Activated CD8-positive, alpha-beta memory T cell treated with anti-CD3 and anti-CD28 coated beads, Interleukin-2, amount 10 ng/mL, durations not matched to agents 7 days and 5 days (primary cell): ENCODE measurements around the gene SMYD5. TPM values are rescaled to one million over a fixed set of nuclear protein-coding genes. Genes with fewer than 3 reads are reported as not detected.
A peak's percentile ranks its signal among the peaks of the same experiment; 100 is the strongest.

ENCODE experiments used
- ATAC-seq: fragments of 150-1000 bp; cut with Tn5 transposase; one replicate; pipeline ENCODE4 v1.10.0; 2021; ENCODE audit warnings: moderate library complexity
- CTCF ChIA-PET: fragments of 350-600 bp; sonication (Branson Sonifier 250); formaldehyde crosslinking; loops from one replicate; lab custom pipeline; 2021; ENCODE audit warnings: antibody characterized with exemption; lab: Charles Lee
- DNase-seq: peaks from one replicate; pipeline ENCODE4 v3.0.0-alpha.2; 2020
- H3K27ac Mint-ChIP-seq: one replicate; pipeline ENCODE4 v1.8.0; 2021; ENCODE audit warnings: mild to moderate bottlenecking, mixed read lengths
- H3K27me3 Mint-ChIP-seq: one replicate; pipeline ENCODE4 v1.8.0; 2021; ENCODE audit warnings: mixed read lengths
- H3K36me3 Mint-ChIP-seq: one replicate; pipeline ENCODE4 v1.8.0; 2021; ENCODE audit warnings: mild to moderate bottlenecking, mixed read lengths
- H3K4me1 Mint-ChIP-seq: one replicate; pipeline ENCODE4 v1.8.0; 2021; ENCODE audit warnings: mixed read lengths
- H3K4me3 Mint-ChIP-seq: one replicate; pipeline ENCODE4 v1.8.0; 2021; ENCODE audit warnings: mild to moderate bottlenecking, moderate library complexity, mixed read lengths
- H3K9me3 Mint-ChIP-seq: one replicate; pipeline ENCODE4 v1.8.0; 2022; ENCODE audit warnings: low read depth, mixed read lengths
- total RNA-seq, 2 experiments: library from RNA; stranded (reverse); gene quantifications; one replicate each; pipeline ENCODE4 v1.2.3, GENCODE V29; 2021

Gene SMYD5
- total RNA-seq, 2 experiments from 2014 or later, result 17.0 to 26.8 TPM

DNA sequence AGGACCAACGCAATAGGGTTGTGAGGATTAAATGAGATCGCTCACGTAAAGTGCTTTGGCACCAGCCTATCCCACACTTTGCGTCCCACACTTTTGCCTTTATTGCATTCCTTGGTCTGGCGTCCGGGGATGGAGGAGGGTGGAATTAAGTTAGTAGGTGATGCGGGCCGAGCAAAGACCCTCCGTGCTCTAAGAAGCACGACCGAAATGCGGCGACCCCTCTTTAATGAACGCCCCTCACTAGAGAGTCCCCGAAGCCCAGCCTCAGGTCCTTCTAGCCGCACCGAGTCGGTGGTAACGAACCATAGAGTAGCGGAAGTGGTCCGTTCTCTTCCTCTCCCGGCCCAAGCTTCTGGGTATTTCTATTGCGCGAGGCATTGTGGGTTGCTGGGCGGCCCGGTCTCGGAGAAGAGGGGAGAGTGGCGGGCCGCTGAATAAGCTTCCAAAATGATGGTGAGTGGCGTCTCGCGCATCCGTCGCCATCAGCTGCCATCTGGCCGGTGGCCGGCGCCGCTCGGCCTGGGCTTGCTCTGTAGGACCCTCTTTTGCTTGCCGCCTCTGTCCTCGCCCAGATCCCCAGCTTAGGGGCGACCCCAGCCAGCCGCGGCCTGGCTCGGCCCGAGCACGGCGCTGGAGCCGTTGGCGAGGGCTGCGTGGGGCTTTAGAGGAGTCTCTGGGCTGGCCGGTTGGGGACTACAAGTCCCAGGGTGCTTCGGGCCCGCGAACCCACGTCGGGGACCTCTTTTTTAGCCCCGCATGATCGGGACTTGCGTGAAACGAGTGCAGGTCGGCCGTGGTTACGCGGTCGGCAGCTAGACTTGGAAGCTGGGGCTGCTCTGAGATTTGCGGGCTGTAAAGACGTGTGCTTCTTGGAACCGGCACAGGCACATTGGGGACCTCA is 20.1 kb downstream of the SMYD5 start, which contains the start of gene CCT7:
CCT7 (plus strand) TSS at position 377 of the 901 bp plus-strand sequence; CDS start at position 448, 71 bp downstream.
- no peaks in the 10 kb centered on the region for H3K9me3 Mint-ChIP-seq
- CTCF ChIA-PET, result interaction anchor here (0.8 to 7.2 kb wide), 11 partner anchors 10 to 886 kb away, joined by 3 to 56 read pairs (median 4); partner anchors contain the start of genes EGR4, FBXO41 and SMYD5
- H3K27ac Mint-ChIP-seq, result peak within 1 kb of the TSS; percentile 89
- peaks cover 11% of the 10 kb centered on the region for H3K36me3 Mint-ChIP-seq
- H3K27me3 Mint-ChIP-seq, result no peaks in the 10 kb centered on the region
- peaks cover 43% of the 10 kb centered on the region for H3K4me1 Mint-ChIP-seq
- peak; percentile 94 for DNase-seq
- peak; percentile 69 for ATAC-seq
- H3K4me3 Mint-ChIP-seq, result peak within 1 kb of the TSS; percentile 88

DNA sequence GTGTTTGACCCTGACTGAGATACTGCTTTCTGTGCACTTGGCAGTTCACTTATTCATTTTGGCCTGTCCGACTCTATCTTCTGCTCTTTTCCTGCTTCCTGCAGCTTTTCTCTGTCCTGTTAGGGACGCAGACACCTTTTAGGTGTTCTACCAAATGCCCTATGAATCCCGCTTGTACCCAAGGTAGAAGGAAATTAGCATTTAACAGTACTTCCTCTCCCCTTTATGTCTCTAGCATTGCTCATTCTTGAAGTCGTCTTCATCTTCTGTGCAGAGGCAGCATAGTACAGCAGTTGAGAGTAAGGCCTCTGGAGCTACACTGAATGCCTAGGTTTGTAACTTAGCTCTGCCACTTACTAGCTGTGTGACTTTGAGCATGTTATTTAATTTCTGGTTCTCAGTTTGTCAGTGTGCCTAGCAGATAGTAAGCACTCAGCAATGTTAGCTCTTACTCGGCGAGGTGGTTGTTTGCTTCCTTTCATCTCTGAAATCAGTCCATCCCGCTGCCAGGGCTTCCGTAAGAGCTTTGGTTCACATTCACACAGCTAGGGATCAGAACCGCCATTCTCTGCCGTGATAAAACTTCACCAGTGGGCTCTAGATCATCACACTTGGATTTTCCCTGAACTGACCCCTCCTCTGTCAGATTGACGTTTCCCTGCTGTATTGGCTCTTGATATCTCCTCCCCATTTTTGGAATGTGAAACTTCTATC is 21.4 kb downstream of the SMYD5 start:
- no peak for ATAC-seq
- Mint-ChIP-seq H3K36me3 (peaks cover 13% of the 10 kb centered on the region), H3K27ac (peak overlapping the region; percentile 89), H3K9me3 (no peaks in the 10 kb centered on the region), H3K27me3 (no peaks in the 10 kb centered on the region), H3K4me1 (peaks cover 49% of the 10 kb centered on the region), H3K4me3 (peak overlapping the region; percentile 88)
- no peak for DNase-seq
- CTCF ChIA-PET, result interaction anchor here (0.9 to 7.2 kb wide), 5 partner anchors 10 to 58 kb away, joined by 3 to 56 read pairs (median 6); partner anchors contain the start of genes EGR4 and SMYD5

DNA sequence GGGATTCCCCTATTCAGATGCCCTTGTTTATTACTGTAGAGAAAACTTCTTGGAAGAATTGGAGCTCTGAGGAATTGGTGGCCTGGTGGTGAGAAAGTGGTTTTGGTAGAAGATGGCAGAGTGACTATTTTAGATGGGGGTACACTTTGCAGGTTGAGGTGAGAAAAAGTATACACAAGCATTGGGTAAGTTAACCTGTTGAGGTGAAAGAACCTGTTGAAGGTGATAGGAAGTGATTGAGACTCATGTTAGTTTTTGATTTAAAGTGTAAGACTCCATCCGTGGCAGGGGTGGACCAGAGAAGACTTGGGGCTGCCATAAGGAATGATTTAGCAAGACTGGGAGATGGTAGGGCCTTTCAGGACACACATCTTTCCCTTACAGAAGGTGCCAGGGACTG is 23.1 kb downstream of the SMYD5 start:
- no peaks in the 10 kb centered on the region for H3K27me3 Mint-ChIP-seq
- no peak overlapping the region for H3K4me3 Mint-ChIP-seq
- peaks cover 47% of the 10 kb centered on the region for H3K4me1 Mint-ChIP-seq
- H3K27ac Mint-ChIP-seq, result peak overlapping the region; percentile 53
- peaks cover 17% of the 10 kb centered on the region for H3K36me3 Mint-ChIP-seq
- DNase-seq, result no peak
- ATAC-seq, result no peak
- no peaks in the 10 kb centered on the region for H3K9me3 Mint-ChIP-seq
- CTCF ChIA-PET, result interaction anchor here (5.4 to 7.2 kb wide), 2 partner anchors 25 to 54 kb away, joined by 54 to 56 read pairs; partner anchors contain the start of genes EGR4 and SMYD5

DNA sequence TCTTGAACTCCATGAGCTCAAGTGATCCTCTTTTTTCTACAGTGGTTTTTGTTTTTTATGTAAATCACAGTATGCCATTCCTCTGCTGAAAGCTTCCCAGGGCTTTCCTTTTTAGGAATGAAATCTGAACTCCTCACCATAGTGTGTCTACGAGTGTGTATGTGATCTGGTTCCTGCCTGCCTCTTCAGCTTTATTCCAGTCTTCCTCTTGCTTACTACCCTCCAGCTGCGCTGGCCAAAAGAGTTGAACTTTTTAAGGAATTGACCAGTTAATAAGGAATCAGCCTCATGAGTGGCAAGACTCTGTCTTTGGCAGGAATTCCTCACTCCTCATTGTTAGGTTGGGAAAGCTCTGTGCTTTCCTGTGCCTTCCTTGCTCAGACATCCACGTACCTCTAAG is 24.1 kb downstream of the SMYD5 start:
- ATAC-seq (no peak), DNase-seq (no peak)
- no peak overlapping the region for H3K4me3 Mint-ChIP-seq
- H3K27me3 Mint-ChIP-seq, result no peaks in the 10 kb centered on the region
- CTCF ChIA-PET, result interaction anchor here (1.0 to 7.2 kb wide), 5 partner anchors 26 to 52 kb away, joined by 3 to 54 read pairs (median 5); partner anchors contain the start of genes FBXO41 and SMYD5
- H3K27ac Mint-ChIP-seq, result no peak overlapping the region
- peaks cover 49% of the 10 kb centered on the region for H3K4me1 Mint-ChIP-seq
- peaks cover 22% of the 10 kb centered on the region for H3K36me3 Mint-ChIP-seq
- no peaks in the 10 kb centered on the region for H3K9me3 Mint-ChIP-seq

DNA sequence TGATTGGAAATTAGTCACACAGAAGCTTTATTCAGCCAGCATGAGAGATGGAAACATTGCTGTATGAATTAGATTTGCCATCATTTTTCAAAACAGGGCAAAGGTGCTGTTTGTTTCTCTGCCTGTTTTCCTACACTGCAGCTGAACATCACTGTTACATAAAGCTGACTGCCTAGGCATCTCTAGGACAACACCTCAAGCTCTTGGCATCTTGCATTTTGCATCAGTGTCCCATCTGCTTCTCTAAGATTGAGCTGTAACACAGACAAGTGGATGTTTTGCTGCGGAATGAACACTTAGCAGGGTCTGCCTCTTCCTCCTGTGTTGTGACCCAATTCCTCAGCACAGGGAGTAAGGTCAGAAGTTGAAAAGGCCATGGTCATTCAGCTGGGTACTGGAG is 24.9 kb downstream of the SMYD5 start:
- H3K27me3 Mint-ChIP-seq, result no peaks in the 10 kb centered on the region
- H3K4me3 Mint-ChIP-seq, result no peak overlapping the region
- CTCF ChIA-PET, result interaction anchor here (0.9 to 3.3 kb wide), 5 partner anchors 26 to 82 kb away, joined by 3 to 11 read pairs (median 4); partner anchors contain the start of gene FBXO41

DNA sequence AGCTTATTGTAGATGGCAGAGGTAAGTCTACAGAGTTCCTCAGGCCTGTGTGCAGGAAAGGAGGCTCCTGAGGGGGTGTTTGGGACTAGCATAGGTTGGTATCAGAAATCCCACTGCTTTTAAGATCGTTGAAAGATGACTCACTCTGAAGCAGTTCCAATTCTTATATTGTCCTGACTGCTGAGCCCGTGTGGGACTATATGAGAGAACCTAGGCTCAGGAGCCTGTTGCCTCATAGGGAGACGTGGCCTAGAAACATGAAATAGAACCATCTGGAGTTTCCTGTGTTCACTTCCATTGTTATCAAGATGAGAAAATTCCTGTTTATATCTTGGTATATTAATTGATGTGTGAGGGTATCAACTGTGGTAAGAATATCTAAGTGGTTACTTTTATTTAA is 25.7 kb downstream of the SMYD5 start:
- ATAC-seq, result no peak
- DNase-seq, result no peak
- Mint-ChIP-seq H3K27me3 (no peaks in the 10 kb centered on the region), H3K4me3 (no peak overlapping the region), H3K4me1 (peaks cover 61% of the 10 kb centered on the region), H3K27ac (no peak overlapping the region), H3K36me3 (peaks cover 29% of the 10 kb centered on the region), H3K9me3 (no peaks in the 10 kb centered on the region)
- CTCF ChIA-PET, result interaction anchor here (1.5 to 3.3 kb wide), 3 partner anchors 45 to 63 kb away, joined by 4 to 11 read pairs (median 4); partner anchors contain the start of gene FBXO41

More for the DNA sequence above, 24.9 kb downstream of the SMYD5 start:
- Mint-ChIP-seq H3K4me1 (peaks cover 54% of the 10 kb centered on the region), H3K27ac (peak overlapping the region; percentile 36), H3K36me3 (peaks cover 26% of the 10 kb centered on the region), H3K9me3 (no peaks in the 10 kb centered on the region)
- ATAC-seq (no peak), DNase-seq (no peak)

DNA sequence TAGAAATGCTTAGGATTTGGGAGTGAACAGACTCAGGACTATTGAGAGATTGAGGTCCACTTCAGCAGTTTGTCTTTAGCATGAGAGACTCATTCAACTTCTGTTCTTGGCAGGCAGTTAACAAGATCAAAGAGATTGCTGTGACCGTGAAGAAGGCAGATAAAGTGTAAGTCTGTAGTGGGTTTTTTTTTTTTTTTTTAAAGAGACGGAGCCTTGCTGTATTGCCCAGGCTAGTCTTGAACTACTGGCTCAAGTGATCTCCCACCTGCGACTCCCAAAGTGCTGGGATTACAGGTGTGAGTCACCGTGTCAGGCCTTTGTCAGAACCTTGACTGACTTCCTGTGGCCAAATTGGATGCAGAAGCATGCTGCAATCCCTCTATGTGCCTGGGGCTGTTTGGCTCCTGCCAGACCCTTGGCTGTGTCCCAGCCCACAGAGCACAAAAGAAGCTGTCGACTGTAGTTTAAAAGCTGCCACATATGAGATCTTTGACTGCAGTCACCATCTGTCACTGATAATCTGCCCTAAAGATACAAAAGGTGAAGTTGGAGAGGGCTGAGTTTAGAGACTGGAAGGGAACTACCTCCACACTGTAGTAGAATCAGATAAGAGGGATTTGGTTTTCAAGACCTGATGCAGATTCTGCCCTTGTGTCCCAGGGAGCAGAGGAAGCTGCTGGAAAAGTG is 30.0 kb downstream of the SMYD5 start:
- H3K4me1 Mint-ChIP-seq, result peaks cover 34% of the 10 kb centered on the region
- no peak for ATAC-seq
- peaks cover 50% of the 10 kb centered on the region for H3K36me3 Mint-ChIP-seq
- no peaks in the 10 kb centered on the region for H3K9me3 Mint-ChIP-seq
- peak overlapping the region; percentile 66 for H3K27ac Mint-ChIP-seq
- no peaks in the 10 kb centered on the region for H3K27me3 Mint-ChIP-seq
- no peak for DNase-seq
- CTCF ChIA-PET, result interaction anchor here (0.7 to 2.1 kb wide), 3 partner anchors 9 to 31 kb away, joined by 3 to 6 read pairs (median 5); partner anchors contain the start of genes CCT7 and PRADC1
- no peak overlapping the region for H3K4me3 Mint-ChIP-seq

DNA sequence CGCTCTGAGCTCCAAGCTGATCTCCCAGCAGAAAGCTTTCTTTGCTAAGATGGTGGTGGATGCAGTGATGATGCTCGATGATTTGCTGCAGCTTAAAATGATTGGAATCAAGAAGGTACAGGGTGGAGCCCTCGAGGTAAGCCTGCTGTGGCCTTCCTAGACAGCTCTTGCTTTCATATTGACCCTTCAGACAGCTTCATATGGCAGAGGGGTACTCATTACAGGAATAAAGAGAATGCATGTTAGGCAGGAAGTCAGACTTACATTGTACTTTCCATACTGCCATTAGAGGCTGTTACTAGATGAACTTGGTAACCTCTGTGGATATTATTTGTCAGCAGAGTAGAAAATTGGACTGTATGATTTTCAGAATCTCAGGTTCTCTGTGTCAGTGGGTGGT is 30.5 kb downstream of the SMYD5 start:
- no peak for DNase-seq
- Mint-ChIP-seq H3K36me3 (peaks cover 51% of the 10 kb centered on the region), H3K27ac (peak overlapping the region; percentile 66), H3K27me3 (no peaks in the 10 kb centered on the region), H3K9me3 (no peaks in the 10 kb centered on the region), H3K4me1 (peaks cover 29% of the 10 kb centered on the region), H3K4me3 (no peak overlapping the region)
- CTCF ChIA-PET, result interaction anchor here (0.6 to 2.1 kb wide), 6 partner anchors 9 to 46 kb away, joined by 3 to 6 read pairs (median 4); partner anchors contain the start of genes CCT7 and PRADC1
- peak; percentile 80 for ATAC-seq

DNA sequence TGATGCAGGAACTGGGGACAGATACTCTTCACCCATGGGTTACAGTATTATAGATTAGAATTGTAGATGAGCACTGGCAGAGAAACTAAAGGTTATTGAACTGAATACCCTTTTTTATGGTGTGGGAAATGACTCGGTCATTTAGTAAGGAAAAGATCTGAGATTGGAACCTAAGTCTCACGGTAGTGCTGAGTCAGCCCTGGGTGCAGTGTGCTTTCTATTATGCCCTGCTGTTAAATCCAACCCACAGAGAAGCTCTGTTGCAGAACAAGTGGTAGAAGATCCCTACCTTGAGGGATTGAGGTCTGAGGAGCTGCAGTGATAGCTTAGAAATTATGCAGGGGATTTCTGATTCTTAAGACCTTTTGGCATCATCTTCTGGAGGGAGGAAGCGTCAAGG is 32.8 kb downstream of the SMYD5 start:
- ATAC-seq, result no peak
- H3K27ac Mint-ChIP-seq, result peak overlapping the region; percentile 12
- no peak overlapping the region for H3K4me3 Mint-ChIP-seq
- H3K4me1 Mint-ChIP-seq, result peaks cover 25% of the 10 kb centered on the region
- H3K36me3 Mint-ChIP-seq, result peaks cover 62% of the 10 kb centered on the region
- CTCF ChIA-PET, result interaction anchor here (0.9 to 1.0 kb wide), 2 partner anchors 42 to 70 kb away, joined by 3 read pairs; no protein-coding TSS in a partner anchor
- DNase-seq, result no peak
- no peaks in the 10 kb centered on the region for H3K9me3 Mint-ChIP-seq
- H3K27me3 Mint-ChIP-seq, result no peaks in the 10 kb centered on the region

DNA sequence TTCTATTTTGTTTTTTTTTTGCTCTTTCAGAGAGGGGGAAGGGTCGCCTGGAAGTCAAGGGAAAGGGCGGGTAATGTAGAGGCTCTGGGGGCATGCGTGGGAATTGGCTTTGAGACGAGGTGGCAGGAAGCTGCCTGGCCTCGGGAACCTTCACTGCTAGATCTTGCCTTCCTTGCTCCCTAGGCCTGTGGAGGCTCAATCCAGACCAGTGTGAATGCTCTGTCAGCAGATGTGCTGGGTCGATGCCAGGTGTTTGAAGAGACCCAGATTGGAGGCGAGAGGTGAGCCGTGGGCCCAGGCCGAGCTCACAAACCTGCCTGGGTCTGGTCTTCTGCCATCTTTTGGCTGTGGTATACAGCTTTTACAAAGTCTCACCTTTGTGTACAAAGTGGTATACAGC is 35.6 kb downstream of the SMYD5 start:
- Mint-ChIP-seq H3K9me3 (no peaks in the 10 kb centered on the region), H3K4me3 (no peak overlapping the region), H3K27ac (no peak overlapping the region), H3K4me1 (peaks cover 7% of the 10 kb centered on the region), H3K36me3 (peaks cover 61% of the 10 kb centered on the region), H3K27me3 (no peaks in the 10 kb centered on the region)
- ATAC-seq, result no peak
- CTCF ChIA-PET, result no interaction called here
- no peak for DNase-seq

DNA sequence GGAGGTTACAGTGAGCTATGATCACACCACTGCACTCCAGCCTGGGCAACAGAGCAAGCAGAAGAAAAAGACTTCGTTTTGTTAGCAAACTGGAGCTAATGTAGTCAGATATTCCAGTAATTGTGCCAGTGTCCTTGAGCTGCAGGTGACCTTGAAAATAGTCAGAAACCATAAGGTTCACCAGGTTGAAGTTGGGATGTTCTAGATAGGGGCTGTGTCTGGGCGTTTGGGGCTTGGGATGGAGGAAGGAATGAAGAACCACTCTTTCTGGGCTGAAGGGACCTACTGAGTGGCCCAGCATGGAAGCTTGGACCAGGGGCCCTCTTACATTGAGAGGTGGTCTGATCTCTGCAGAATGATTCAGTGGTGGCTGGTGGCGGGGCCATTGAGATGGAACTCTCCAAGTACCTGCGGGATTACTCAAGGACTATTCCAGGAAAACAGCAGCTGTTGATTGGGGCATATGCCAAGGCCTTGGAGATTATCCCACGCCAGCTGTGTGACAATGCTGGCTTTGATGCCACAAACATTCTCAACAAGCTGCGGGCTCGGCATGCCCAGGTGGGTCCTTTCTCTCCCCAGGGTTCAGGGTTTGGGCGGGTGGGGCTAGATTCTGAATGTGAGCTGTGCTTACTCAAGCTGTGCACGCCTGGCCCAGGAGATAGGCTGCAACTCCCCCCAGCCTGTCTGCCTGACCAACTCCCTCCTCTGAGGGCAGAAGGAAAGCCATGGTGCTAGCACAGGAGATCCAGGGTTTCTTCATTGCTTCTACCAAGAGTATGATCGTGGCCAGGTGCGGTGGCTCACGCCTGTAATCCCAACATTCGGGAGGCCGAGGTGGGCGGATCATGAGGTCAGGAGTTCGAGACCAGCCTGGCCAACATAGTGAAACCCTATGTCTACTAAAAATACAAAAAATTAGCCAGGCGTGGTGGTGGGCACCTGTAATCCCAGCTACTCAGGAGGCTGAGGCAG is 37.1 kb downstream of the SMYD5 start:
- Mint-ChIP-seq H3K4me1 (no peaks in the 10 kb centered on the region), H3K27me3 (no peaks in the 10 kb centered on the region), H3K4me3 (no peak overlapping the region), H3K36me3 (peaks cover 54% of the 10 kb centered on the region), H3K9me3 (no peaks in the 10 kb centered on the region), H3K27ac (no peak overlapping the region)
- ATAC-seq (no peak), DNase-seq (no peak)
- CTCF ChIA-PET, result interaction anchor here (0.9 kb wide), 1 partner anchor 39 kb away, joined by 3 read pairs; no protein-coding TSS in a partner anchor
